ENCODE data around the gene AGPAT1.
A peak's percentile ranks its signal among the peaks of the same experiment; 100 is the strongest.

- TF ChIP-seq, protein P1, sequence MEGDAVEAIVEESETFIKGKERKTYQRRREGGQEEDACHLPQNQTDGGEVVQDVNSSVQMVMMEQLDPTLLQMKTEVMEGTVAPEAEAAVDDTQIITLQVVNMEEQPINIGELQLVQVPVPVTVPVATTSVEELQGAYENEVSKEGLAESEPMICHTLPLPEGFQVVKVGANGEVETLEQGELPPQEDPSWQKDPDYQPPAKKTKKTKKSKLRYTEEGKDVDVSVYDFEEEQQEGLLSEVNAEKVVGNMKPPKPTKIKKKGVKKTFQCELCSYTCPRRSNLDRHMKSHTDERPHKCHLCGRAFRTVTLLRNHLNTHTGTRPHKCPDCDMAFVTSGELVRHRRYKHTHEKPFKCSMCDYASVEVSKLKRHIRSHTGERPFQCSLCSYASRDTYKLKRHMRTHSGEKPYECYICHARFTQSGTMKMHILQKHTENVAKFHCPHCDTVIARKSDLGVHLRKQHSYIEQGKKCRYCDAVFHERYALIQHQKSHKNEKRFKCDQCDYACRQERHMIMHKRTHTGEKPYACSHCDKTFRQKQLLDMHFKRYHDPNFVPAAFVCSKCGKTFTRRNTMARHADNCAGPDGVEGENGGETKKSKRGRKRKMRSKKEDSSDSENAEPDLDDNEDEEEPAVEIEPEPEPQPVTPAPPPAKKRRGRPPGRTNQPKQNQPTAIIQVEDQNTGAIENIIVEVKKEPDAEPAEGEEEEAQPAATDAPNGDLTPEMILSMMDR (conservative IDR thresholded peaks at IDR 0.05; ENCODE audit: low read depth in 2 of 2) = peak in 1 of 2 experiments; percentile 44; a peak in 2 of 4 replicates
- TF ChIP-seq EZH2 (IDR thresholded peaks at IDR 0.05; ENCODE audit: low read depth, unreplicated experiment) (no peak), JUNB (IDR thresholded peaks at IDR 0.05; ENCODE audit: unreplicated experiment) (no peak), ZNF114 (CRISPR knock-in tag; IDR thresholded peaks at IDR 0.05) (no peak), CREB1 (CRISPR knock-in tag; IDR thresholded peaks at IDR 0.05; ENCODE audit: low read depth) (no peak), EZH2phosphoT487 (IDR thresholded peaks at IDR 0.05; ENCODE audit: unreplicated experiment) (no peak), STAT1 (IDR thresholded peaks at IDR 0.05; ENCODE audit: unreplicated experiment) (no peak), POLR2AphosphoS5 (IDR thresholded peaks at IDR 0.05; ENCODE audit: low read depth) (no peak), NANOG (IDR thresholded peaks at IDR 0.05; ENCODE audit: borderline replicate concordance) (no peak), ZNF331 (CRISPR knock-in tag; IDR thresholded peaks at IDR 0.05; ENCODE audit: low read depth) (no peak)
- TF ChIP-seq, protein P2, sequence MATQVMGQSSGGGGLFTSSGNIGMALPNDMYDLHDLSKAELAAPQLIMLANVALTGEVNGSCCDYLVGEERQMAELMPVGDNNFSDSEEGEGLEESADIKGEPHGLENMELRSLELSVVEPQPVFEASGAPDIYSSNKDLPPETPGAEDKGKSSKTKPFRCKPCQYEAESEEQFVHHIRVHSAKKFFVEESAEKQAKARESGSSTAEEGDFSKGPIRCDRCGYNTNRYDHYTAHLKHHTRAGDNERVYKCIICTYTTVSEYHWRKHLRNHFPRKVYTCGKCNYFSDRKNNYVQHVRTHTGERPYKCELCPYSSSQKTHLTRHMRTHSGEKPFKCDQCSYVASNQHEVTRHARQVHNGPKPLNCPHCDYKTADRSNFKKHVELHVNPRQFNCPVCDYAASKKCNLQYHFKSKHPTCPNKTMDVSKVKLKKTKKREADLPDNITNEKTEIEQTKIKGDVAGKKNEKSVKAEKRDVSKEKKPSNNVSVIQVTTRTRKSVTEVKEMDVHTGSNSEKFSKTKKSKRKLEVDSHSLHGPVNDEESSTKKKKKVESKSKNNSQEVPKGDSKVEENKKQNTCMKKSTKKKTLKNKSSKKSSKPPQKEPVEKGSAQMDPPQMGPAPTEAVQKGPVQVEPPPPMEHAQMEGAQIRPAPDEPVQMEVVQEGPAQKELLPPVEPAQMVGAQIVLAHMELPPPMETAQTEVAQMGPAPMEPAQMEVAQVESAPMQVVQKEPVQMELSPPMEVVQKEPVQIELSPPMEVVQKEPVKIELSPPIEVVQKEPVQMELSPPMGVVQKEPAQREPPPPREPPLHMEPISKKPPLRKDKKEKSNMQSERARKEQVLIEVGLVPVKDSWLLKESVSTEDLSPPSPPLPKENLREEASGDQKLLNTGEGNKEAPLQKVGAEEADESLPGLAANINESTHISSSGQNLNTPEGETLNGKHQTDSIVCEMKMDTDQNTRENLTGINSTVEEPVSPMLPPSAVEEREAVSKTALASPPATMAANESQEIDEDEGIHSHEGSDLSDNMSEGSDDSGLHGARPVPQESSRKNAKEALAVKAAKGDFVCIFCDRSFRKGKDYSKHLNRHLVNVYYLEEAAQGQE (IDR thresholded peaks at IDR 0.05; ENCODE audit: unreplicated experiment) = no peak
- TF ChIP-seq, protein P3, sequence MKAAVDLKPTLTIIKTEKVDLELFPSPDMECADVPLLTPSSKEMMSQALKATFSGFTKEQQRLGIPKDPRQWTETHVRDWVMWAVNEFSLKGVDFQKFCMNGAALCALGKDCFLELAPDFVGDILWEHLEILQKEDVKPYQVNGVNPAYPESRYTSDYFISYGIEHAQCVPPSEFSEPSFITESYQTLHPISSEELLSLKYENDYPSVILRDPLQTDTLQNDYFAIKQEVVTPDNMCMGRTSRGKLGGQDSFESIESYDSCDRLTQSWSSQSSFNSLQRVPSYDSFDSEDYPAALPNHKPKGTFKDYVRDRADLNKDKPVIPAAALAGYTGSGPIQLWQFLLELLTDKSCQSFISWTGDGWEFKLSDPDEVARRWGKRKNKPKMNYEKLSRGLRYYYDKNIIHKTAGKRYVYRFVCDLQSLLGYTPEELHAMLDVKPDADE (IDR thresholded peaks at IDR 0.05) = no peak
These were observed 19.7 kb upstream of the AGPAT1 start for GRCh38 chr6:32195652-32195901.

All from GM23338 (cell line).